ENCODE data around the gene INSC. TPM values are rescaled to one million over a fixed set of nuclear protein-coding genes. Genes with fewer than 3 reads are reported as not detected.

The INSC gene
- total and polyA plus RNA-seq, 10 donors, result 0.04 to 1.8 (median 0.29) TPM; not detected in 2

DNA sequence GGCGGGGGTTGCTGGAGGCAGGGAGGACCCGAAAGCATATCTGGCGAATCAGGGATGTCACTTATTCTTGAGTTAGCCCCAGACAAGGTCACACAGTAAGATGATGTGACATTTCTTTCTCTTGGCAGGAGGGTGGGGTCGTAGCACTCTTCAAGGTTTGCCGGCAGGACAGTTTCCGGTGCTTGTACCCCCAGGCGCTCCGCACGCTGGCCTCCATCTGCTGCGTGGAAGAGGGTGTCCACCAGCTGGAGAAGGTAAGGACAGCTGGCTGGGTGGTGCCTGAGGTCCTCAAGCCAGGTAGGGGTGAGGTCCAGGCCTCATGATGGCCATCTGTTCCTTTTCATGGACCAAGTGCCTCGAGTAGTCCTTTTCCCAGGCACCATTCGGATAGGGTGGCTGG lies 86.0 kb downstream of the INSC start:
- no peaks in the 10 kb centered on the region for H3K4me1 ChIP-seq
- H3K27ac ChIP-seq, result no peak overlapping the region
- 81 to 91% (median 87%) methylated on average over 12 of the region's 12 CpGs for WGBS, 5 donors
- no peak for DNase-seq
- no peaks in the 10 kb centered on the region for H3K9me3 ChIP-seq
- TF ChIP-seq POLR2AphosphoS5 (IDR thresholded peaks at IDR 0.05), result no peak
- no peak for TF ChIP-seq POLR2A (IDR thresholded peaks at IDR 0.05)
- TF ChIP-seq CTCF (IDR thresholded peaks at IDR 0.05 in 8 of 11, conservative IDR thresholded peaks at IDR 0.05 in 3 of 11), result no peak
- H3K36me3 ChIP-seq, result no peaks in the 10 kb centered on the region
- H3K4me3 ChIP-seq, result no peak overlapping the region
- H3K27me3 ChIP-seq (replicated peaks in 1 of 7), result no peaks in the 10 kb centered on the region
- intact Hi-C loops (cut with DNase I; ENCODE audit: low total_unique reads), result no loop called here

DNA sequence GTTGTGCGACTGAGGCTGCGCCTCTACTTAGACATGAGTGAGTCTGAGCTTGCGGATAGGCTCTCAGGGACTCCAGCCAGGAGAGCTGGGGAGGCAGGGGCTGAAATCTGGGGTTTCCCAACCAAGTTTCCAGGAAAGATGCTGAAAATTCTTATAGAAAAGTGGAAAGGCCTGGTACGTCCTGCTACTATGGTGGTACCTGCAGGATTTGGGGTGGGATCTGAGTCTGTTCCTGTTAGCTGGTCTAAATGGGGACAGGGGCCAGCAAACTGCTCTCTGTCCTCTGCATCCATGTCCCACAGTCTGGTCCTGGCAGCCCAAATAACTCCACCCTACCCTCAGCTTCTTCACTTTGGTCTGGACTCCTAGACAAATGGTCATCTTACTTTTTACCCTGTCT lies 86.9 kb downstream of the INSC start:
- intact Hi-C loops (cut with DNase I; ENCODE audit: low total_unique reads), result no loop called here
- H3K4me3 ChIP-seq, result no peak overlapping the region
- TF ChIP-seq CTCF (IDR thresholded peaks at IDR 0.05 in 8 of 11, conservative IDR thresholded peaks at IDR 0.05 in 3 of 11) (no peak), POLR2A (IDR thresholded peaks at IDR 0.05) (no peak), POLR2AphosphoS5 (IDR thresholded peaks at IDR 0.05) (no peak)
- H3K4me1 ChIP-seq, result no peaks in the 10 kb centered on the region
- H3K27ac ChIP-seq, result no peak overlapping the region
- no peaks in the 10 kb centered on the region for H3K36me3 ChIP-seq
- no peak for DNase-seq
- WGBS, 5 donors, result 92 to 98% (median 94%) methylated on average over 4 of the region's 4 CpGs
- H3K27me3 ChIP-seq (replicated peaks in 1 of 7), result no peaks in the 10 kb centered on the region
- no peaks in the 10 kb centered on the region for H3K9me3 ChIP-seq

DNA sequence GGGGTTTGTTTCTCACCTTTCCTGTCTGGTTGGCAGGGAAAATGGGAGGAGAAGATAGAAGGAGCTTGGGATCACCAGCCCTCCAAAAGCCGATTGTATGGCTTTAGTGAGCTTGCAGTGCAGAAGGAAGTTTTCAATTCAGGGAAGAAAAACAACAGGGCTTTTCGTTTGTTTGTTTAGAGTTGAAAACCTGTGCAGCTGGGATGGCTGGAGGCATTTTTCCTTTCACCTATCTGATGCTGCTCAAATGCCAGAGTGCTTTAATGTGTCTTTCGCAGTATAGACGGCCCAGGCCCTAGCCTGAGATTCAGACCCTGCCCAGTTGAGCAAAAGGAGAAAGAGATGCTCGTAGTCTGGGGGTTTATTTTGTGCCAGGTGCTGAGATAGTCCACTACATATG lies 87.9 kb downstream of the INSC start:
- TF ChIP-seq POLR2A (IDR thresholded peaks at IDR 0.05) (no peak), CTCF (IDR thresholded peaks at IDR 0.05 in 8 of 11, conservative IDR thresholded peaks at IDR 0.05 in 3 of 11) (no peak), POLR2AphosphoS5 (IDR thresholded peaks at IDR 0.05) (no peak)
- Histone ChIP-seq H3K27ac (no peak overlapping the region), H3K9me3 (no peaks in the 10 kb centered on the region), H3K4me1 (no peaks in the 10 kb centered on the region), H3K27me3 (replicated peaks in 1 of 7) (peaks cover 0 to 3% (median 0%) of the 10 kb centered on the region in 7 donors), H3K4me3 (no peak overlapping the region), H3K36me3 (no peaks in the 10 kb centered on the region)
- WGBS, 5 donors, result 65 to 86% (median 81%) methylated on average over 5 of the region's 5 CpGs
- intact Hi-C loops (cut with DNase I; ENCODE audit: low total_unique reads), result no loop called here
- DNase-seq, result no peak

DNA sequence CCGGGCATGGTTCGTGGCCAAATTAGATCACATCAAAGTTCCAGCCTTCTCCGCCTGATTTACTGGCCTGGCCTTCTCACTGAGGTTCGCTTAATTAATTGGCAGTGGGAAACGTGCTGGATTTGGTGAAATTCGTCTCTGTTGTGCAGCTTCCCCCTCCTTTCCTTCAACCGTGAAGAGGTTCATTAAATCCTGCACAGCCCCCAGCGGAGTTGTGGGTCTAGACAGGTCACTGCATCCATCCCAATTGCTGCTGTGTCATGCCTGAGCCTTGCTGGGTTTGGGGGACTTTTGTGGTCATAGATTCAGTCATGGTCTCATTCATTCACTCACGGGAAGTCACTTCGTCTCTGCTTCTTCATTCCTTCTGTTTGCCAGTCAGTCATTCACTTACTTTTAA lies 90.0 kb downstream of the INSC start:
- no peak overlapping the region for H3K4me3 ChIP-seq
- peaks cover 0 to 15% (median 0%) of the 10 kb centered on the region in 7 donors for H3K27me3 ChIP-seq (replicated peaks in 1 of 7)
- TF ChIP-seq POLR2A (IDR thresholded peaks at IDR 0.05) (no peak), CTCF (IDR thresholded peaks at IDR 0.05 in 8 of 11, conservative IDR thresholded peaks at IDR 0.05 in 3 of 11) (no peak), POLR2AphosphoS5 (IDR thresholded peaks at IDR 0.05) (no peak)
- no peaks in the 10 kb centered on the region for H3K36me3 ChIP-seq
- DNase-seq, result no peak
- intact Hi-C loops (cut with DNase I; ENCODE audit: low total_unique reads), result no loop called here
- H3K9me3 ChIP-seq, result no peaks in the 10 kb centered on the region
- no peak overlapping the region for H3K27ac ChIP-seq
- H3K4me1 ChIP-seq, result peaks cover 0 to 5% (median 0%) of the 10 kb centered on the region in 6 donors
- 70 to 79% (median 76%) methylated on average over 10 of the region's 10 CpGs for WGBS, 5 donors

Measured in spleen (tissue), 11 donors.